A673 (cell line): ENCODE results near the gene SSTR5. TPM values are rescaled to one million over a fixed set of nuclear protein-coding genes. Genes with fewer than 3 reads are reported as not detected.

Source experiments
- BruUV-seq: library from RNA; stranded (reverse); fragments of 400-500 nt; replicated peaks from 2 replicates; lab custom pipeline; 2021; lab: Mats Ljungman, UMichigan
- CTCF ChIA-PET: fragments of 300-600 bp; sonication (Branson Sonifier 250); formaldehyde crosslinking; loops from one replicate; lab custom pipeline; 2022; ENCODE audit warnings: antibody characterized with exemption; lab: Charles Lee
- POLR2A ChIA-PET: fragments of 300-600 bp; sonication (Branson Sonifier 250); formaldehyde crosslinking; loops from one replicate; lab custom pipeline; 2022; ENCODE audit warnings: antibody characterized with exemption; ENCODE audit not compliant: low non-redundant PET; lab: Charles Lee
- DNase-seq: peaks from one replicate; pipeline ENCODE4 v3.0.0-alpha.2; 2015; ENCODE audit warnings: low spot score
- H3K27ac ChIP-seq: fragments of 200-600 bp; sonication (generic); 2 replicates; pipeline ENCODE4 v1.5.1; 2016; ENCODE audit warnings: mixed run types, low read depth, mild to moderate bottlenecking, mixed read lengths, antibody characterized with exemption, low read length; ENCODE audit not compliant: poor library complexity, severe bottlenecking
- H3K27me3 ChIP-seq: fragments of 200-600 bp; sonication (generic); replicated peaks from 2 replicates; pipeline ENCODE4 v1.6.1; 2017; ENCODE audit warnings: mixed run types, low read depth, mild to moderate bottlenecking, mixed read lengths, antibody characterized with exemption, low read length; ENCODE audit not compliant: insufficient read depth, poor library complexity
- H3K36me3 ChIP-seq: fragments of 200-600 bp; sonication (generic); 2 replicates; pipeline ENCODE4 v1.6.1; 2016; ENCODE audit warnings: mixed run types, mild to moderate bottlenecking, mixed read lengths, antibody characterized with exemption, low read length; ENCODE audit not compliant: insufficient read depth, poor library complexity, severe bottlenecking
- H3K4me1 ChIP-seq: fragments of 200-600 bp; sonication (generic); 2 replicates; pipeline ENCODE4 v1.6.1; 2017; ENCODE audit warnings: mixed run types, mild to moderate bottlenecking, mixed read lengths, antibody characterized with exemption, low read length; ENCODE audit not compliant: insufficient read depth, poor library complexity, severe bottlenecking
- H3K4me3 ChIP-seq: fragments of 200-600 bp; sonication (generic); 2 replicates; pipeline ENCODE4 v1.5.1; 2016; ENCODE audit warnings: low read depth, mixed run types, mild to moderate bottlenecking, mixed read lengths, low read length; ENCODE audit not compliant: poor library complexity, severe bottlenecking
- H3K9me3 ChIP-seq: fragments of 200-600 bp; sonication (generic); 2 replicates; pipeline ENCODE4 v1.6.1; 2016; ENCODE audit warnings: mixed run types, low read depth, mild to moderate bottlenecking, mixed read lengths, antibody characterized with exemption, low read length; ENCODE audit not compliant: poor library complexity, severe bottlenecking
- EZH2 ChIP-seq: fragments of 200-600 bp; sonication (generic); IDR thresholded peaks from 2 replicates; pipeline ENCODE4 v1.6.1; 2017; ENCODE audit warnings: borderline replicate concordance, low read depth, mild to moderate bottlenecking, mixed read lengths, antibody characterized with exemption, low read length; ENCODE audit not compliant: poor library complexity, severe bottlenecking
- intact Hi-C: fragments of 100-400 bp; cut with micrococcal nuclease; formaldehyde crosslinking; loops from one replicate; pipeline ENCODE4 v1.10.0; 2022; ENCODE audit not compliant: unreplicated experiment
- total RNA-seq: library from RNA; stranded (reverse); gene quantifications from 2 replicates; pipeline ENCODE4 v1.2.3, GENCODE V29; 2021
- TF ChIP-seq, protein P1 (sequence below): fragments of 300-800, 200-600 bp; sonication (generic); conservative IDR thresholded peaks from 2 replicates; pipeline ENCODE4 v1.5.1; 2017; ENCODE audit warnings: low read depth, mild to moderate bottlenecking, antibody characterized with exemption, low read length, moderate library complexity, mixed read lengths

Gene SSTR5
- total RNA-seq, 1 experiment from 2014 or later, result not detected

DNA sequence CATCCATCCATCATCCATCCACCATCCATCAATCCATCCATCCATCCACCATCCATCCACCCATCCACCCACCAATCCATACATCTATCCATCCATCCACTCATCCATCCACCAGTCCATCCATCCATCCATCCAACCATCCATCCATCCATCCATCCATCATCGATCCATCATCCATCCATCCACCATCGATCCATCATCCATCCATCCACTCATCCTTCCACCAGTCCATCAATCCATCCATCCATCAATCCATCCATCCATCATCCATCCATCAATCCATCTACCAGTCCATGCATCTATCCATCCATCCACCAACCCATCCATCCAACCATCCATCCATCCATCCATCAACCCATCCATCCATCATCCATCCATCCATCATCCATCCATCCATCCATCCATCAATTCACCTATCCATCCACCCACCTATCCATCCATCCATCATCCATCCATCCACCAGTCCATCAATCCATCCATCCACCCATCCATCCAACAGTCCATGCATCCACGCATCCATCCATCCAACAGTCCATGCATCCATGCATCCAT, 39.3 kb upstream of the SSTR5 start:
- no peaks in the 10 kb centered on the region for H3K9me3 ChIP-seq
- POLR2A ChIA-PET, result no interaction called here
- H3K36me3 ChIP-seq, result no peaks in the 10 kb centered on the region
- no peak for TF ChIP-seq EZH2
- TF ChIP-seq, protein P1, sequence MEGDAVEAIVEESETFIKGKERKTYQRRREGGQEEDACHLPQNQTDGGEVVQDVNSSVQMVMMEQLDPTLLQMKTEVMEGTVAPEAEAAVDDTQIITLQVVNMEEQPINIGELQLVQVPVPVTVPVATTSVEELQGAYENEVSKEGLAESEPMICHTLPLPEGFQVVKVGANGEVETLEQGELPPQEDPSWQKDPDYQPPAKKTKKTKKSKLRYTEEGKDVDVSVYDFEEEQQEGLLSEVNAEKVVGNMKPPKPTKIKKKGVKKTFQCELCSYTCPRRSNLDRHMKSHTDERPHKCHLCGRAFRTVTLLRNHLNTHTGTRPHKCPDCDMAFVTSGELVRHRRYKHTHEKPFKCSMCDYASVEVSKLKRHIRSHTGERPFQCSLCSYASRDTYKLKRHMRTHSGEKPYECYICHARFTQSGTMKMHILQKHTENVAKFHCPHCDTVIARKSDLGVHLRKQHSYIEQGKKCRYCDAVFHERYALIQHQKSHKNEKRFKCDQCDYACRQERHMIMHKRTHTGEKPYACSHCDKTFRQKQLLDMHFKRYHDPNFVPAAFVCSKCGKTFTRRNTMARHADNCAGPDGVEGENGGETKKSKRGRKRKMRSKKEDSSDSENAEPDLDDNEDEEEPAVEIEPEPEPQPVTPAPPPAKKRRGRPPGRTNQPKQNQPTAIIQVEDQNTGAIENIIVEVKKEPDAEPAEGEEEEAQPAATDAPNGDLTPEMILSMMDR, result no peak
- no peak overlapping the region for H3K4me3 ChIP-seq
- intact Hi-C loops, result no loop called here
- no peak overlapping the region for H3K27ac ChIP-seq
- CTCF ChIA-PET, result no interaction called here
- no peaks in the 10 kb centered on the region for H3K27me3 ChIP-seq
- no peaks in the 10 kb centered on the region for H3K4me1 ChIP-seq
- BruUV-seq, result no TSS peak
- no peak for DNase-seq

DNA sequence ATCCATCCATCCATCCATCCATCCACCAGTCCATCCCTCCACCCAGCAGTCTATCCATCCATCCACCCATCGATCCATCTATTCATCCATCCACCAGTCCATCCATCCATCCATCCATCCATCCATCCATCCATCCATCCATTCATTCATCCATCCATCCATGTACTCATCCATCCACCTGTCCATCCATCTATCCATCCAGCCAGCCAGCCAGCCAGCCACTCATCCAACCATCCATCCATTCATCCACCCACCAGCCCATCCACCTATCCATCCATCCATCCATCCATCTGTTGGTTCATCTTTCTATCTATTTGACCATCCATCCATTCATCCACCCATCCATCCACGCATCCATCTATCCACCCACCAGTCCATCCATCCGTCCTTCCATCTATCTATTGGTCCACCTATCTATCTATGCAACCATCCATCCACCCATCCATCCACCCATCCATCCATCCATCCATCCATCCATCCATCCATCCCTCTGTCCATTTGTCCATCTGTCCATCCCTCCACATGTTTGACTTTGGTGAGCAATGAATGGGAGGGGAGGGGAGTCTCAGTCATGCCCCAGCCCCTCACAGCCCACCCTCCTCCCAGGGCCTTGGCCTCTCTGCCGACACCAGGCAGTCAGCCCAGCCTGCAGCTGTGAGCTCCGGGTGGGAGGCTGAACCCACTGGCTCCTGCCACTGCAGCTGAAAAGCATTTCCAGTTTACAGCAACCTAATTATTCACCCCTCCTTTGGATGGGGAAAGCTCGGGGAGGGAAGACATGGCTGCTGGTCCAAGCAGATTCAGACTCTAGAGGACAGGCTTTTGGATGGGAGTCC, 38.1 kb upstream of the SSTR5 start:
- H3K4me3 ChIP-seq, result no peak overlapping the region
- H3K27me3 ChIP-seq, result no peaks in the 10 kb centered on the region
- no peaks in the 10 kb centered on the region for H3K36me3 ChIP-seq
- intact Hi-C loops, result no loop called here
- BruUV-seq, result no TSS peak
- CTCF ChIA-PET, result no interaction called here
- no peaks in the 10 kb centered on the region for H3K9me3 ChIP-seq
- POLR2A ChIA-PET, result no interaction called here
- no peaks in the 10 kb centered on the region for H3K4me1 ChIP-seq
- no peak for DNase-seq
- H3K27ac ChIP-seq, result no peak overlapping the region
- no peak for TF ChIP-seq EZH2
- TF ChIP-seq, protein P1, result no peak

DNA sequence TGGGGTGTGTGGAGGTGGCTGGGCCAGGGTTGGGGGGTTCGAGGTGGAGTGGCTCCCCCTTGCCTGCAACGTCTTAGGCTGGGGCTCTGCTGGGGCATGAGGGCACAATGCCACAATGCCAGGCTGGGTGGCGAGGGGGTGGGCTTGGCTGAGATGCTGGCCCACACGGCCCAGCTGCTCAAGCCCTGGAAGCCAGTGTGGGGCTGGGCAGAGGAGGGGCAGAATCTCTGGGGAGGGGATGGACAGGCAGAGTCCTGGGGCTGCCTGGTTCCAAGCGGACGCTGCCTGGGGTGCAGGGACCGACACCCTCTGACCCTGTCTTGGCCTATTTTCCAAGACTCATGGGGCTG, 37.5 kb upstream of the SSTR5 start:
- ChIA-PET CTCF (no interaction called here), POLR2A (no interaction called here)
- no peak overlapping the region for H3K4me3 ChIP-seq
- no peaks in the 10 kb centered on the region for H3K9me3 ChIP-seq
- no peak overlapping the region for H3K27ac ChIP-seq
- TF ChIP-seq EZH2, result no peak
- TF ChIP-seq, protein P1, result no peak
- DNase-seq, result no peak
- H3K36me3 ChIP-seq, result no peaks in the 10 kb centered on the region
- BruUV-seq, result no TSS peak
- H3K4me1 ChIP-seq, result no peaks in the 10 kb centered on the region
- intact Hi-C loops, result no loop called here
- H3K27me3 ChIP-seq, result no peaks in the 10 kb centered on the region
